Hepatocyte (in vitro differentiated cells): Measurements from ENCODE around the gene GNAI2. TPM values are rescaled to one million over a fixed set of nuclear protein-coding genes. Genes with fewer than 3 reads are reported as not detected.

Experiments
- DNase-seq: peaks from one replicate; pipeline ENCODE4 v3.0.0-alpha.2; 2016; ENCODE audit warnings: low spot score
- H2AFZ ChIP-seq: fragments of 200-600 bp; sonication (generic); 2 replicates; pipeline ENCODE4 v1.6.0; 2016; ENCODE audit warnings: antibody characterized with exemption, mild to moderate bottlenecking
- H3K27ac ChIP-seq: fragments of 200-600 bp; sonication (generic); 2 replicates; pipeline ENCODE4 v1.5.1; 2016; ENCODE audit warnings: mild to moderate bottlenecking
- H3K27me3 ChIP-seq: fragments of 200-600 bp; sonication (generic); 2 replicates; pipeline ENCODE4 v1.6.1; 2016
- H3K36me3 ChIP-seq: fragments of 200-600 bp; sonication (generic); replicated peaks from 2 replicates; pipeline ENCODE4 v1.5.1; 2016; ENCODE audit warnings: low read depth; ENCODE audit not compliant: insufficient read depth
- H3K4me1 ChIP-seq: fragments of 200-600 bp; sonication (generic); 2 replicates; pipeline ENCODE4 v1.5.1; 2016; ENCODE audit warnings: mild to moderate bottlenecking, moderate library complexity; ENCODE audit not compliant: insufficient read depth
- H3K4me2 ChIP-seq: fragments of 200-600 bp; sonication (generic); 2 replicates; pipeline ENCODE4 v1.6.0; 2016
- H3K4me3 ChIP-seq: fragments of 200-600 bp; sonication (generic); 2 replicates; pipeline ENCODE4 v1.5.1; 2016; ENCODE audit warnings: mild to moderate bottlenecking
- H3K79me2 ChIP-seq: fragments of 200-600 bp; sonication (generic); 2 replicates; pipeline ENCODE4 v1.6.0; 2017; ENCODE audit warnings: mild to moderate bottlenecking
- H3K9me2 ChIP-seq: fragments of 200-600 bp; sonication (generic); replicated peaks from 2 replicates; pipeline ENCODE4 v1.6.0; 2017; ENCODE audit warnings: mild to moderate bottlenecking; ENCODE audit not compliant: insufficient read depth
- H3K9me3 ChIP-seq: fragments of 200-600 bp; sonication (generic); 2 replicates; pipeline ENCODE4 v1.5.1; 2016; ENCODE audit warnings: low read depth, mild to moderate bottlenecking
- H4K20me1 ChIP-seq: fragments of 200-600 bp; sonication (generic); 2 replicates; pipeline ENCODE4 v1.6.0; 2016; ENCODE audit warnings: mild to moderate bottlenecking; ENCODE audit not compliant: insufficient read depth, poor library complexity, severe bottlenecking
- EZH2 ChIP-seq: fragments of 200-600 bp; sonication (generic); IDR thresholded peaks from 2 replicates; pipeline ENCODE4 v1.6.1; 2016; ENCODE audit warnings: antibody characterized with exemption, mild to moderate bottlenecking, borderline replicate concordance
- EZH2phosphoT487 ChIP-seq: fragments of 200-600 bp; sonication (generic); IDR thresholded peaks from one replicate; pipeline ENCODE4 v1.6.1; 2018; ENCODE audit warnings: antibody characterized with exemption, mild to moderate bottlenecking, low read depth, moderate library complexity; ENCODE audit not compliant: unreplicated experiment, severe bottlenecking
- WGBS: methylation state at CpG from one replicate; pipeline ENCODE4 v1.1.6; 2016; ENCODE audit warnings: low lambda C conversion rate; ENCODE audit errors: missing lambda C conversion rate; 5-methylcytosine and 5-hydroxymethylcytosine counted together
- polyA plus RNA-seq: library from polyadenylated mRNA; unstranded; fragments of >200 nt; fragmentation: Nextera tagmentation; extraction: Ambion mirVana; gene quantifications from 2 replicates; pipeline ENCODE4 v1.2.1, GENCODE V29; 2016
- total RNA-seq: library from RNA; depleted of rRNA; stranded (reverse); fragments of >200 nt; gene quantifications from 2 replicates; pipeline ENCODE4 v1.2.3, GENCODE V29; 2014
- TF ChIP-seq, protein P1 (sequence below): fragments of 200-600 bp; sonication (generic); IDR thresholded peaks from 2 replicates; pipeline ENCODE4 v1.5.1; 2016; ENCODE audit warnings: antibody characterized with exemption, mild to moderate bottlenecking; ENCODE audit not compliant: poor library complexity

Gene GNAI2
- total and polyA plus RNA-seq, 2 experiments from 2014 or later, result 103 to 233 TPM

DNA sequence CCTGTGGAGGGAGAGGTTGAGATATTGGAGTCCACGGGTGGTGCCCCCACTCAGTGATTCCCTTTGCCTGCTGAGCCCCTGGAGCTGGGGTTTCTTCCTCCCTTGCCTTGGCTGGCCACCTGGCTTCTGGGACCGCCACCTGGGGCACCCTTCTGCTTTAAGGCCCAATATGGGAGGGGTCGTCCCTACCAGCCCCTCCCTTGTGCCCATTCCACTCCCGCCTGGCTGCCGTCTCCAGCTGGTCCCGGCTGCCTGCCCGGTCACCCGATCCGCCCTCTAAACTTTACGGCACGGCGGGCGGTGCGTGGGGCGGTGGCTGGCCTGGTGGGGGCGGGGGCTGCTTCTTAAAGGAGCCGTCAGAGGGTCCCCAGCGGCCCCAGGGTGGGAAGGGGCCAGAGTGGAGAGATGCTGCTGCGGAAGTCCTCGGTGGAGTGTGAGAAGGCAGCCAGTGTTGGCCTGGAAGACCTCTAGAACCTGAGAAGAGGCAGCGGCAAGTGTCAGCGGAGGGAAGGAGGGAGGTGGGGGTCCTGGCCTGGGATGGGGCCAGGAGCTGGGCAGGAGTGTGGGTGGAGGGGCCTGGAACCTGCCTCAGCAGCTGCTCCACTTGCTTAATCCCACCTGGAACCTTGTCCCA, 31.4 kb downstream of the GNAI2 start:
- Histone ChIP-seq H3K4me1 (peaks cover 85% of the 10 kb centered on the region), H2AFZ (no peak overlapping the region), H3K79me2 (peaks cover 21% of the 10 kb centered on the region), H4K20me1 (no peaks in the 10 kb centered on the region), H3K9me2 (no peaks in the 10 kb centered on the region), H3K9me3 (no peaks in the 10 kb centered on the region), H3K27ac (peak overlapping the region; percentile 91), H3K36me3 (no peaks in the 10 kb centered on the region), H3K27me3 (no peaks in the 10 kb centered on the region), H3K4me2 (peak overlapping the region; percentile 89), H3K4me3 (no peak overlapping the region)
- WGBS, result 12% methylated on average over 21 of the region's 22 CpGs
- peak; percentile 83 for DNase-seq
- TF ChIP-seq EZH2 (no peak), EZH2phosphoT487 (no peak)
- TF ChIP-seq, protein P1, sequence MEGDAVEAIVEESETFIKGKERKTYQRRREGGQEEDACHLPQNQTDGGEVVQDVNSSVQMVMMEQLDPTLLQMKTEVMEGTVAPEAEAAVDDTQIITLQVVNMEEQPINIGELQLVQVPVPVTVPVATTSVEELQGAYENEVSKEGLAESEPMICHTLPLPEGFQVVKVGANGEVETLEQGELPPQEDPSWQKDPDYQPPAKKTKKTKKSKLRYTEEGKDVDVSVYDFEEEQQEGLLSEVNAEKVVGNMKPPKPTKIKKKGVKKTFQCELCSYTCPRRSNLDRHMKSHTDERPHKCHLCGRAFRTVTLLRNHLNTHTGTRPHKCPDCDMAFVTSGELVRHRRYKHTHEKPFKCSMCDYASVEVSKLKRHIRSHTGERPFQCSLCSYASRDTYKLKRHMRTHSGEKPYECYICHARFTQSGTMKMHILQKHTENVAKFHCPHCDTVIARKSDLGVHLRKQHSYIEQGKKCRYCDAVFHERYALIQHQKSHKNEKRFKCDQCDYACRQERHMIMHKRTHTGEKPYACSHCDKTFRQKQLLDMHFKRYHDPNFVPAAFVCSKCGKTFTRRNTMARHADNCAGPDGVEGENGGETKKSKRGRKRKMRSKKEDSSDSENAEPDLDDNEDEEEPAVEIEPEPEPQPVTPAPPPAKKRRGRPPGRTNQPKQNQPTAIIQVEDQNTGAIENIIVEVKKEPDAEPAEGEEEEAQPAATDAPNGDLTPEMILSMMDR, result no peak

GRCh38 chr3:50268276-50268675, 32.3 kb downstream of the GNAI2 start:
- WGBS, result 77% methylated on average over 3 of the region's 3 CpGs
- no peak for DNase-seq
- Histone ChIP-seq H3K9me2 (no peaks in the 10 kb centered on the region), H3K4me2 (peak overlapping the region; percentile 89), H3K4me3 (no peak overlapping the region), H3K27me3 (no peaks in the 10 kb centered on the region), H3K36me3 (no peaks in the 10 kb centered on the region), H3K27ac (peak overlapping the region; percentile 91), H3K9me3 (no peaks in the 10 kb centered on the region), H4K20me1 (no peaks in the 10 kb centered on the region), H3K79me2 (peaks cover 21% of the 10 kb centered on the region), H3K4me1 (peaks cover 89% of the 10 kb centered on the region), H2AFZ (no peak overlapping the region)
- TF ChIP-seq, protein P1, result no peak
- TF ChIP-seq EZH2phosphoT487, result no peak
- TF ChIP-seq EZH2, result no peak

- H2AFZ ChIP-seq, result no peak within 1 kb of the TSS
- H3K4me1 ChIP-seq, result peaks cover 83% of the 10 kb centered on the region
- no peaks in the 10 kb centered on the region for H3K36me3 ChIP-seq
- DNase-seq, result peak; percentile 86
- peaks cover 21% of the 10 kb centered on the region for H3K79me2 ChIP-seq
- no peak within 1 kb of the TSS for H3K4me3 ChIP-seq
- no peaks in the 10 kb centered on the region for H4K20me1 ChIP-seq
- H3K9me3 ChIP-seq, result no peaks in the 10 kb centered on the region
- no peak for TF ChIP-seq EZH2
- TF ChIP-seq, protein P1, result no peak
- no peak for TF ChIP-seq EZH2phosphoT487
- H3K4me2 ChIP-seq, result peak within 1 kb of the TSS; percentile 89
- 30% methylated on average over 16 of the region's 21 CpGs for WGBS
- no peaks in the 10 kb centered on the region for H3K9me2 ChIP-seq
- H3K27me3 ChIP-seq, result no peaks in the 10 kb centered on the region
- H3K27ac ChIP-seq, result peak within 1 kb of the TSS; percentile 91
These were observed 32.9 kb downstream of the GNAI2 start, which contains the start of gene SEMA3B for GRCh38 chr3:50268703-50269451. Gene SEMA3B (plus strand): TSS chr3:50269147. CDS start chr3:50269241, 94 bp downstream.
